K562 (cell line): ENCODE results near the gene DPAGT1. TPM values are rescaled to one million over a fixed set of nuclear protein-coding genes. Genes with fewer than 3 reads are reported as not detected.

ENCODE experiments used
- ARNT ChIP-seq, 2 experiments: fragments of 450-650 bp; IDR thresholded peaks; 2 replicates each; pipeline ENCODE4 v1.6.1; 2016; ENCODE audit warnings: mild to moderate bottlenecking in 1 of 2
- CREM ChIP-seq: IDR thresholded peaks from 2 replicates; pipeline ENCODE4 v1.6.1; 2014; ENCODE audit warnings: antibody characterized with exemption, low read depth
- MAFG ChIP-seq: fragments of 450-650 bp; conservative IDR thresholded peaks from 2 replicates; pipeline ENCODE4 v1.6.1; 2016; ENCODE audit warnings: missing genetic modification characterization, missing compliant biosample characterization
- NFYB ChIP-seq: IDR thresholded peaks from 2 replicates; pipeline ENCODE4 v1.6.1; 2011; ENCODE audit warnings: mild to moderate bottlenecking, moderate library complexity; ENCODE audit not compliant: insufficient read length; ENCODE audit errors: extremely low read depth
- POLR2AphosphoS2 ChIP-seq: IDR thresholded peaks from 2 replicates; pipeline ENCODE4 v1.6.1; 2012; ENCODE audit warnings: low read length, improper control_type of control experiment
- TAL1 ChIP-seq: fragments of 450-650 bp; IDR thresholded peaks from 2 replicates; pipeline ENCODE4 v1.6.1; 2016; ENCODE audit warnings: mild to moderate bottlenecking
- ZNF224 ChIP-seq: sonication (generic); formaldehyde crosslinking; IDR thresholded peaks from 2 replicates; pipeline ENCODE4 v1.8.0; 2022; ENCODE audit warnings: mild to moderate bottlenecking, missing genetic modification reagents
- ZNF24 ChIP-seq: fragments of 450-650 bp; IDR thresholded peaks from 2 replicates; pipeline ENCODE4 v1.6.1; 2016
- ZNF311 ChIP-seq: fragments of 250-450 bp; sonication (Bioruptor Pico); IDR thresholded peaks from 2 replicates; pipeline ENCODE4 v1.4.0; 2020; ENCODE audit warnings: mild to moderate bottlenecking, moderate library complexity
- ZNF316 ChIP-seq: fragments of 450-650 bp; IDR thresholded peaks from 2 replicates; pipeline ENCODE4 v1.6.1; 2016
- ZNF407 ChIP-seq: fragments of 450-650 bp; IDR thresholded peaks from 2 replicates; pipeline ENCODE4 v1.6.1; 2016; ENCODE audit warnings: low read depth
- ZNF589 ChIP-seq: fragments of 200-800 bp; sonication (Bioruptor generic); IDR thresholded peaks from 2 replicates; pipeline ENCODE4 v1.6.1; 2016; ENCODE audit warnings: low read depth, missing genetic modification characterization, missing compliant biosample characterization
- ZNF75A ChIP-seq: fragments of 450-650 bp; formaldehyde crosslinking; IDR thresholded peaks from 2 replicates; pipeline ENCODE4 v1.4.0; 2020; ENCODE audit warnings: mild to moderate bottlenecking
- polyA plus RNA-seq, 8 experiments: library from polyadenylated mRNA; depleted of rRNA in 4 of 8; stranded (reverse) in 5 of 8; unstranded in 3 of 8; fragments of >200 nt; fragmentation: Nextera tagmentation in 2 of 8; fragmentation: Illumina TruSeq in 1 of 8; extraction: Ambion mirVana in 2 of 8; extraction: Trizol in 1 of 8; gene quantifications; 2 replicates each; pipeline versions ENCODE4 v1.2.1 to v1.2.3, GENCODE V29; 2011 to 2014; ENCODE audit warnings: inconsistent platforms in 1 of 8, missing spikeins in 1 of 8
- total RNA-seq, 7 experiments: library from RNA; depleted of rRNA in 6 of 7; stranded (reverse); fragments of >200 nt in 6 of 7; fragmentation: Illumina TruSeq in 2 of 7; extraction: Trizol in 2 of 7; gene quantifications; 2 replicates each; pipeline versions ENCODE4 v1.2.1 to v1.2.3, GENCODE V29; 2011 to 2021; ENCODE audit warnings: low replicate concordance in 1 of 7
- TF ChIP-seq, protein P1 (sequence below): fragments of 450-650 bp; formaldehyde crosslinking; IDR thresholded peaks from 2 replicates; pipeline ENCODE4 v1.4.0; 2020; ENCODE audit warnings: mild to moderate bottlenecking
- TF ChIP-seq, protein P2 (sequence below): fragments of 200-800 bp; sonication (Bioruptor generic); IDR thresholded peaks from 2 replicates; pipeline ENCODE4 v1.6.1; 2017; ENCODE audit warnings: missing genetic modification characterization, missing compliant biosample characterization
- TF ChIP-seq, protein P3 (sequence below): sonication (generic); formaldehyde crosslinking; IDR thresholded peaks from 2 replicates; pipeline ENCODE4 v1.8.0; 2023; ENCODE audit warnings: mild to moderate bottlenecking, missing genetic modification reagents

The DPAGT1 gene
- total and polyA plus RNA-seq, 9 of the 15 experiments (the other 6 are each of a cell fraction or from before 2014, with no cell fraction given), result 29.9 to 135 (median 85.0) TPM

GRCh38 chr11:119067371-119068222 is 34.1 kb downstream of the DPAGT1 start, which contains the start of gene VPS11 (continued):
- TF ChIP-seq ZNF407, result no peak
- TF ChIP-seq ZNF224 (CRISPR knock-in tag), result no peak
- no peak; the same call in 1 of the 2 replicates for TF ChIP-seq ZNF24
- TF ChIP-seq, protein P1, sequence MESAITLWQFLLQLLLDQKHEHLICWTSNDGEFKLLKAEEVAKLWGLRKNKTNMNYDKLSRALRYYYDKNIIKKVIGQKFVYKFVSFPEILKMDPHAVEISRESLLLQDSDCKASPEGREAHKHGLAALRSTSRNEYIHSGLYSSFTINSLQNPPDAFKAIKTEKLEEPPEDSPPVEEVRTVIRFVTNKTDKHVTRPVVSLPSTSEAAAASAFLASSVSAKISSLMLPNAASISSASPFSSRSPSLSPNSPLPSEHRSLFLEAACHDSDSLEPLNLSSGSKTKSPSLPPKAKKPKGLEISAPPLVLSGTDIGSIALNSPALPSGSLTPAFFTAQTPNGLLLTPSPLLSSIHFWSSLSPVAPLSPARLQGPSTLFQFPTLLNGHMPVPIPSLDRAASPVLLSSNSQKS, result no peak
- TF ChIP-seq TAL1, result no peak
- peak; percentile 69; the same call in 1 of the 2 replicates for TF ChIP-seq POLR2AphosphoS2
- TF ChIP-seq, protein P2, sequence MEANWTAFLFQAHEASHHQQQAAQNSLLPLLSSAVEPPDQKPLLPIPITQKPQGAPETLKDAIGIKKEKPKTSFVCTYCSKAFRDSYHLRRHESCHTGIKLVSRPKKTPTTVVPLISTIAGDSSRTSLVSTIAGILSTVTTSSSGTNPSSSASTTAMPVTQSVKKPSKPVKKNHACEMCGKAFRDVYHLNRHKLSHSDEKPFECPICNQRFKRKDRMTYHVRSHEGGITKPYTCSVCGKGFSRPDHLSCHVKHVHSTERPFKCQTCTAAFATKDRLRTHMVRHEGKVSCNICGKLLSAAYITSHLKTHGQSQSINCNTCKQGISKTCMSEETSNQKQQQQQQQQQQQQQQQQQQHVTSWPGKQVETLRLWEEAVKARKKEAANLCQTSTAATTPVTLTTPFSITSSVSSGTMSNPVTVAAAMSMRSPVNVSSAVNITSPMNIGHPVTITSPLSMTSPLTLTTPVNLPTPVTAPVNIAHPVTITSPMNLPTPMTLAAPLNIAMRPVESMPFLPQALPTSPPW (CRISPR knock-in tag), result peak; percentile 72
- peak; percentile 60 for TF ChIP-seq CREM
- TF ChIP-seq ZNF311 (CRISPR knock-in tag), result no peak
- 0 out of 2 replicates have a peak, but pooled peaks have one; percentile 10 for TF ChIP-seq MAFG (tag)
- TF ChIP-seq, protein P3, sequence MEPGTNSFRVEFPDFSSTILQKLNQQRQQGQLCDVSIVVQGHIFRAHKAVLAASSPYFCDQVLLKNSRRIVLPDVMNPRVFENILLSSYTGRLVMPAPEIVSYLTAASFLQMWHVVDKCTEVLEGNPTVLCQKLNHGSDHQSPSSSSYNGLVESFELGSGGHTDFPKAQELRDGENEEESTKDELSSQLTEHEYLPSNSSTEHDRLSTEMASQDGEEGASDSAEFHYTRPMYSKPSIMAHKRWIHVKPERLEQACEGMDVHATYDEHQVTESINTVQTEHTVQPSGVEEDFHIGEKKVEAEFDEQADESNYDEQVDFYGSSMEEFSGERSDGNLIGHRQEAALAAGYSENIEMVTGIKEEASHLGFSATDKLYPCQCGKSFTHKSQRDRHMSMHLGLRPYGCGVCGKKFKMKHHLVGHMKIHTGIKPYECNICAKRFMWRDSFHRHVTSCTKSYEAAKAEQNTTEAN (CRISPR knock-in tag), result no peak
- peak; percentile 83 for TF ChIP-seq ZNF316
- TF ChIP-seq ZNF589 (CRISPR knock-in tag), result no peak
- peak; percentile 73 for TF ChIP-seq NFYB
- TF ChIP-seq ARNT (IDR thresholded peaks at IDR 0.05), result peak in 1 of 2 experiments; percentile 50; a peak in 2 of 4 replicates
- TF ChIP-seq ZNF75A, result no peak
